MM.1S (cell line): ENCODE results near the gene GUCA2B.

Source experiments
- DNase-seq: peaks from one replicate; pipeline ENCODE4 v3.0.0-alpha.2; 2015
- H2AFZ ChIP-seq: fragments of 300-600 bp; sonication (generic); 2 replicates; pipeline ENCODE4 v1.6.0; 2016; ENCODE audit warnings: antibody characterized with exemption, low read length
- H3F3A ChIP-seq: fragments of 300-600 bp; sonication (generic); 2 replicates; pipeline ENCODE4 v1.6.1; 2016; ENCODE audit warnings: mild to moderate bottlenecking, antibody characterized with exemption, low read length, moderate library complexity, mixed read lengths; ENCODE audit not compliant: insufficient read depth
- H3K27ac ChIP-seq: fragments of 300-600 bp; sonication (generic); 2 replicates; pipeline ENCODE4 v1.5.1; 2016; ENCODE audit warnings: mild to moderate bottlenecking, low read length
- H3K27me3 ChIP-seq: fragments of 300-600 bp; sonication (generic); replicated peaks from 2 replicates; pipeline ENCODE4 v1.6.0; 2016; ENCODE audit warnings: low read length; ENCODE audit not compliant: insufficient read depth
- H3K36me3 ChIP-seq: fragments of 300-600 bp; sonication (generic); replicated peaks from 2 replicates; pipeline ENCODE4 v1.6.1; 2016; ENCODE audit warnings: mild to moderate bottlenecking, low read length, mixed read lengths; ENCODE audit not compliant: insufficient read depth
- H3K4me1 ChIP-seq: fragments of 300-600 bp; sonication (generic); 2 replicates; pipeline ENCODE4 v1.6.1; 2016; ENCODE audit warnings: low read length, mixed read lengths
- H3K4me2 ChIP-seq: fragments of 300-600 bp; sonication (generic); 2 replicates; pipeline ENCODE4 v1.6.0; 2016; ENCODE audit warnings: low read depth, low read length
- H3K4me3 ChIP-seq: fragments of 300-600 bp; sonication (generic); 2 replicates; pipeline ENCODE4 v1.5.1; 2016; ENCODE audit warnings: low read length, mixed read lengths
- H3K79me2 ChIP-seq: fragments of 300-600 bp; sonication (generic); 2 replicates; pipeline ENCODE4 v1.6.1; 2016; ENCODE audit warnings: mixed run types, low read length, mixed read lengths
- H3K9ac ChIP-seq: fragments of 300-600 bp; sonication (generic); 2 replicates; pipeline ENCODE4 v1.6.1; 2016; ENCODE audit warnings: low read length, mixed read lengths
- H3K9me2 ChIP-seq: fragments of 300-600 bp; sonication (generic); replicated peaks from 2 replicates; pipeline ENCODE4 v1.6.1; 2016; ENCODE audit warnings: mild to moderate bottlenecking, low read length, mixed read lengths; ENCODE audit not compliant: insufficient read depth
- H3K9me3 ChIP-seq: fragments of 300-600 bp; sonication (generic); replicated peaks from 2 replicates; pipeline ENCODE4 v1.6.1; 2016; ENCODE audit warnings: mild to moderate bottlenecking, low read length, mixed read lengths; ENCODE audit not compliant: insufficient read depth
- H4K20me1 ChIP-seq: fragments of 300-600 bp; sonication (generic); 2 replicates; pipeline ENCODE4 v1.6.1; 2016; ENCODE audit warnings: mild to moderate bottlenecking, low read length, moderate library complexity, mixed read lengths; ENCODE audit not compliant: insufficient read depth
- EZH2 ChIP-seq: fragments of 300-600 bp; sonication (generic); optimal IDR thresholded peaks from 2 replicates; pipeline ENCODE3; 2017; ENCODE audit warnings: low read depth, mild to moderate bottlenecking, antibody characterized with exemption, low read length, mixed read lengths
- EZH2phosphoT487 ChIP-seq: fragments of 300-600 bp; sonication (generic); IDR thresholded peaks from 2 replicates; pipeline ENCODE4 v1.6.1; 2018; ENCODE audit warnings: antibody characterized with exemption, low read length
- TF ChIP-seq, protein P1 (sequence below): fragments of 300-600 bp; sonication (generic); IDR thresholded peaks from 2 replicates; pipeline ENCODE4 v1.5.1; 2016; ENCODE audit warnings: antibody characterized with exemption, low read length, mixed read lengths

GUCA2B gene

DNA sequence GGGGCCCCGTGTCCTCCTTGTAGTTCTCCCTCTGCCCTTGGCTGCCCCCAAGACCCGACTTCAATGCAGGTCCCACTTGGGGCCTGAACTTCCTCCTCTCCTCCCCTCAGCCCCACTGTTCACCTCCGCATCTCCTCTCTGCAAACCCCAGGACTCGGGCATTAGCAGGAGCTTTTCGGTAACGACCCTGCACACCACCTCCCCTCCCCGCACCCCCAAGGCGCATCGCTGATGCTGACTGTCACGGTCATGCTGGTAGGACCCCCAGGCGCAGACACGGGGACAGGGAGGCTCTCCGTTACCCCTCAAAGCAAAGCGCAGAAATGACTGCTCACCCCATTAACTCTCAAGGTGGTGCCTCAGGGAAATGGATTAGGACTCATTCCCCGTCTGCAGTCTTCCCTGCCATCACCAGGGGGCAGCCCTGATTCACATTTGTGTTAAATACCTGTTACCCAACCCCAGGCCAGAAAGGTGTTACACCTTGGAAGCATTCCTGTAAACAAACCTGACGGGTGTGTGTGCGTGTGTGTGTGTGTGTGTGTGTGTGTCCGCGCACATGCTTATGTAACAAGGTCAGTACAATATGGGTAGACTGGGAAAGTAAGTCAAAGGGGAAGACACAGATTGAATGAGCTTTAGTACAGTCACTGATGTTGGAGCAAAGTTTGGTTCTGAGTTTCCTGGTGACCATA is 6.4 kb upstream of the GUCA2B start:
- no peaks in the 10 kb centered on the region for H4K20me1 ChIP-seq
- H3K4me2 ChIP-seq, result no peak overlapping the region
- no peaks in the 10 kb centered on the region for H3K9me3 ChIP-seq
- no peaks in the 10 kb centered on the region for H3K36me3 ChIP-seq
- no peaks in the 10 kb centered on the region for H3F3A ChIP-seq
- no peaks in the 10 kb centered on the region for H3K79me2 ChIP-seq
- no peak for TF ChIP-seq EZH2phosphoT487
- TF ChIP-seq, protein P1, sequence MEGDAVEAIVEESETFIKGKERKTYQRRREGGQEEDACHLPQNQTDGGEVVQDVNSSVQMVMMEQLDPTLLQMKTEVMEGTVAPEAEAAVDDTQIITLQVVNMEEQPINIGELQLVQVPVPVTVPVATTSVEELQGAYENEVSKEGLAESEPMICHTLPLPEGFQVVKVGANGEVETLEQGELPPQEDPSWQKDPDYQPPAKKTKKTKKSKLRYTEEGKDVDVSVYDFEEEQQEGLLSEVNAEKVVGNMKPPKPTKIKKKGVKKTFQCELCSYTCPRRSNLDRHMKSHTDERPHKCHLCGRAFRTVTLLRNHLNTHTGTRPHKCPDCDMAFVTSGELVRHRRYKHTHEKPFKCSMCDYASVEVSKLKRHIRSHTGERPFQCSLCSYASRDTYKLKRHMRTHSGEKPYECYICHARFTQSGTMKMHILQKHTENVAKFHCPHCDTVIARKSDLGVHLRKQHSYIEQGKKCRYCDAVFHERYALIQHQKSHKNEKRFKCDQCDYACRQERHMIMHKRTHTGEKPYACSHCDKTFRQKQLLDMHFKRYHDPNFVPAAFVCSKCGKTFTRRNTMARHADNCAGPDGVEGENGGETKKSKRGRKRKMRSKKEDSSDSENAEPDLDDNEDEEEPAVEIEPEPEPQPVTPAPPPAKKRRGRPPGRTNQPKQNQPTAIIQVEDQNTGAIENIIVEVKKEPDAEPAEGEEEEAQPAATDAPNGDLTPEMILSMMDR, result peak; percentile 83
- peak; percentile 71 for DNase-seq
- peaks cover 8% of the 10 kb centered on the region; the same call in 1 of the 2 replicates for H3K4me1 ChIP-seq
- H3K4me3 ChIP-seq, result no peak overlapping the region
- H3K27me3 ChIP-seq, result no peaks in the 10 kb centered on the region
- no peaks in the 10 kb centered on the region for H3K9me2 ChIP-seq
- no peak overlapping the region for H3K9ac ChIP-seq
- H2AFZ ChIP-seq, result no peak overlapping the region
- H3K27ac ChIP-seq, result no peak overlapping the region

GRCh38 chr1:42148166-42148565 is 5.0 kb upstream of the GUCA2B start:
- Histone ChIP-seq H3K79me2 (no peaks in the 10 kb centered on the region), H3K4me1 (peaks cover 7% of the 10 kb centered on the region; the same call in 1 of the 2 replicates), H3K27ac (no peak overlapping the region), H3K4me3 (no peak overlapping the region), H3K36me3 (no peaks in the 10 kb centered on the region), H2AFZ (no peak overlapping the region), H3K9me2 (no peaks in the 10 kb centered on the region), H3K9ac (no peak overlapping the region), H3F3A (no peaks in the 10 kb centered on the region), H3K4me2 (no peak overlapping the region), H4K20me1 (no peaks in the 10 kb centered on the region), H3K9me3 (no peaks in the 10 kb centered on the region), H3K27me3 (no peaks in the 10 kb centered on the region)
- DNase-seq, result no peak
- TF ChIP-seq EZH2 (no peak), EZH2phosphoT487 (no peak)

- Histone ChIP-seq H3K9me2 (no peaks in the 10 kb centered on the region), H3K4me2 (no peak overlapping the region), H3K9ac (no peak overlapping the region), H3K4me3 (no peak overlapping the region), H3K36me3 (no peaks in the 10 kb centered on the region), H2AFZ (no peak overlapping the region), H3K79me2 (no peaks in the 10 kb centered on the region), H3K9me3 (no peaks in the 10 kb centered on the region), H3F3A (no peaks in the 10 kb centered on the region), H3K27me3 (no peaks in the 10 kb centered on the region), H3K4me1 (no peaks in the 10 kb centered on the region), H4K20me1 (no peaks in the 10 kb centered on the region), H3K27ac (no peak overlapping the region)
- no peak for TF ChIP-seq EZH2
- no peak for DNase-seq
Measured at GRCh38 chr1:42150651-42151050, 2.6 kb upstream of the GUCA2B start.

GRCh38 chr1:42152119-42152518 is 1.1 kb upstream of the GUCA2B start:
- Histone ChIP-seq H3K9ac (no peak overlapping the region), H3K27me3 (no peaks in the 10 kb centered on the region), H3K4me2 (no peak overlapping the region), H3K4me1 (no peaks in the 10 kb centered on the region), H3K9me3 (no peaks in the 10 kb centered on the region), H3F3A (no peaks in the 10 kb centered on the region), H3K9me2 (no peaks in the 10 kb centered on the region), H3K36me3 (no peaks in the 10 kb centered on the region), H3K79me2 (no peaks in the 10 kb centered on the region), H3K4me3 (no peak overlapping the region), H2AFZ (no peak overlapping the region), H4K20me1 (no peaks in the 10 kb centered on the region), H3K27ac (no peak overlapping the region)
- DNase-seq, result no peak
- TF ChIP-seq EZH2, result no peak
